Stimulated activated CD8-positive, alpha-beta memory T cell treated with anti-CD3 and anti-CD28 coated beads, Interleukin-4, amount 100 ng/mL, for 4 hours (primary cell): Measurements from ENCODE around the gene SSR1.

ENCODE experiments used
- DNase-seq, 2 donors: peaks; one replicate each; pipeline ENCODE4 v3.0.0-alpha.2; 2020; ENCODE audit warnings: low read depth in 2 of 2, low spot score in 1 of 2

The SSR1 gene

GRCh38 chr6:7258231-7258763 is 54.7 kb downstream of the SSR1 start:
- no peak for DNase-seq

- DNase-seq = no peak
Measured at GRCh38 chr6:7257521-7258230, 55.3 kb downstream of the SSR1 start.

GRCh38 chr6:7256785-7257184 is 56.2 kb downstream of the SSR1 start:
- DNase-seq = no peak

GRCh38 chr6:7255918-7256317 is 57.1 kb downstream of the SSR1 start:
- DNase-seq = no peak

GRCh38 chr6:7254980-7255835 is 57.8 kb downstream of the SSR1 start:
- no peak for DNase-seq

- DNase-seq = no peak
Measured at GRCh38 chr6:7252390-7252789, 60.6 kb downstream of the SSR1 start.

- DNase-seq = no peak
Measured at GRCh38 chr6:7251646-7252260, 61.2 kb downstream of the SSR1 start.

GRCh38 chr6:7250812-7251211 is 62.2 kb downstream of the SSR1 start:
- no peak for DNase-seq

- no peak for DNase-seq
Measured at GRCh38 chr6:7249946-7250643, 62.9 kb downstream of the SSR1 start.

GRCh38 chr6:7249391-7249790 is 63.6 kb downstream of the SSR1 start:
- no peak for DNase-seq

- DNase-seq = no peak
Measured at GRCh38 chr6:7247828-7248227, 65.2 kb downstream of the SSR1 start.

- no peak for DNase-seq
Measured at GRCh38 chr6:7247179-7247456, 65.9 kb downstream of the SSR1 start.

- DNase-seq = no peak
Measured at GRCh38 chr6:7246401-7247178, 66.4 kb downstream of the SSR1 start.

GRCh38 chr6:7245668-7246393 is 67.2 kb downstream of the SSR1 start:
- no peak for DNase-seq

GRCh38 chr6:7243179-7243981 is 69.6 kb downstream of the SSR1 start:
- peak; percentile 6 to 15 for DNase-seq

GRCh38 chr6:7242835-7243178 is 70.2 kb downstream of the SSR1 start:
- no peak for DNase-seq

GRCh38 chr6:7241709-7242645 is 71.0 kb downstream of the SSR1 start:
- no peak for DNase-seq

GRCh38 chr6:7241160-7241559 is 71.8 kb downstream of the SSR1 start:
- DNase-seq = no peak
